ENCODE data around the gene NUDT3. TPM values are rescaled to one million over a fixed set of nuclear protein-coding genes. Genes with fewer than 3 reads are reported as not detected.
"Not testable (repeated sequence)": the region's sequence is repeated elsewhere in the genome, so short reads cannot be mapped to it uniquely, and the experiment has no call there.

Gene NUDT3
- total RNA-seq, 2 experiments from 2014 or later = 16.4 to 17.1 TPM

- CTCF ChIA-PET = no interaction called here
- POLR2A ChIA-PET = no interaction called here
Measured at GRCh38 chr6:34331371-34332050, 61.0 kb downstream of the NUDT3 start.

GRCh38 chr6:34329814-34330213, 62.7 kb downstream of the NUDT3 start:
- CTCF ChIA-PET, POLR2A ChIA-PET: not testable (repeated sequence)

GRCh38 chr6:34328969-34329368, 63.5 kb downstream of the NUDT3 start:
- ChIA-PET CTCF (no interaction called here), POLR2A (no interaction called here)

GRCh38 chr6:34327313-34328205, 64.9 kb downstream of the NUDT3 start:
- POLR2A ChIA-PET, CTCF ChIA-PET: not testable (repeated sequence)

GRCh38 chr6:34325633-34326032, 66.8 kb downstream of the NUDT3 start:
- ChIA-PET CTCF (no interaction called here), POLR2A (interaction anchor here (0.7 kb wide), 1 partner anchor 932 kb away, joined by 4 read pairs; no protein-coding TSS in a partner anchor)

GRCh38 chr6:34324738-34325444, 67.6 kb downstream of the NUDT3 start:
- POLR2A ChIA-PET = no interaction called here
- CTCF ChIA-PET = no interaction called here

- CTCF ChIA-PET, POLR2A ChIA-PET: not testable (repeated sequence)
Measured at GRCh38 chr6:34324221-34324620, 68.2 kb downstream of the NUDT3 start.

- ChIA-PET POLR2A (no interaction called here), CTCF (no interaction called here)
Measured at GRCh38 chr6:34323300-34323699, 69.2 kb downstream of the NUDT3 start.

- ChIA-PET POLR2A (no interaction called here), CTCF (no interaction called here)
Measured at GRCh38 chr6:34322732-34323131, 69.7 kb downstream of the NUDT3 start.

GRCh38 chr6:34321821-34322220, 70.6 kb downstream of the NUDT3 start:
- POLR2A ChIA-PET = no interaction called here
- CTCF ChIA-PET = interaction anchor here (1.0 kb wide), 1 partner anchor 12 kb away, joined by 3 read pairs; no protein-coding TSS in a partner anchor

GRCh38 chr6:34319471-34319885, 73.0 kb downstream of the NUDT3 start:
- CTCF ChIA-PET = interaction anchor here (0.6 kb wide), 2 partner anchors 103 to 156 kb away, joined by 4 read pairs; no protein-coding TSS in a partner anchor
- POLR2A ChIA-PET = no interaction called here

- ChIA-PET POLR2A (no interaction called here), CTCF (interaction anchor here (0.6 kb wide), 3 partner anchors 16 to 155 kb away, joined by 3 to 4 read pairs (median 4); no protein-coding TSS in a partner anchor)
Measured at GRCh38 chr6:34318499-34319470, 73.7 kb downstream of the NUDT3 start.

GRCh38 chr6:34317882-34318498, 74.5 kb downstream of the NUDT3 start:
- CTCF ChIA-PET = interaction anchor here (0.6 kb wide), 1 partner anchor 15 kb away, joined by 3 read pairs; no protein-coding TSS in a partner anchor
- POLR2A ChIA-PET = no interaction called here

GRCh38 chr6:34317172-34317477, 75.3 kb downstream of the NUDT3 start:
- CTCF ChIA-PET = interaction anchor here (0.5 kb wide), 1 partner anchor 56 kb away, joined by 3 read pairs; no protein-coding TSS in a partner anchor
- POLR2A ChIA-PET = no interaction called here

GRCh38 chr6:34316431-34317171, 75.9 kb downstream of the NUDT3 start:
- CTCF ChIA-PET = interaction anchor here (0.5 kb wide), 1 partner anchor 56 kb away, joined by 3 read pairs; no protein-coding TSS in a partner anchor
- POLR2A ChIA-PET = no interaction called here

- CTCF ChIA-PET = no interaction called here
- POLR2A ChIA-PET = no interaction called here
Measured at GRCh38 chr6:34315780-34316179, 76.7 kb downstream of the NUDT3 start.

- POLR2A ChIA-PET = no interaction called here
- CTCF ChIA-PET = no interaction called here
Measured at GRCh38 chr6:34315256-34315655, 77.2 kb downstream of the NUDT3 start.

- CTCF ChIA-PET = interaction anchor here (1.0 kb wide), 1 partner anchor 95 kb away, joined by 3 read pairs; no protein-coding TSS in a partner anchor
- POLR2A ChIA-PET = interaction anchor here (0.6 kb wide), 1 partner anchor 63 kb away, joined by 3 read pairs; the partner anchor contains the start of gene SMIM29
Measured at GRCh38 chr6:34312259-34312658, 80.2 kb downstream of the NUDT3 start.

All from activated CD8-positive, alpha-beta memory T cell treated with anti-CD3 and anti-CD28 coated beads for 36 hours (primary cell).